A549 (cell line): ENCODE data around the gene KANK2.

ENCODE experiments used
- EP300 ChIP-seq, 2 experiments: fragments of >200 bp; sonication (Bioruptor Twin); formaldehyde crosslinking; IDR thresholded peaks; 2 replicates in 1 of 2; 3 replicates in 1 of 2; pipeline ENCODE4 v1.6.1; 2016 to 2017
- HDAC2 ChIP-seq: fragments of 200-600 bp; sonication (generic); IDR thresholded peaks from 2 replicates; pipeline ENCODE4 v1.6.1; 2016
- POLR2A ChIP-seq: IDR thresholded peaks from 2 replicates; pipeline ENCODE4 v1.6.1; 2012; ENCODE audit warnings: mild to moderate bottlenecking, low read length
- TF ChIP-seq, protein P1 (sequence below): fragments of 150-350 bp; IDR thresholded peaks from 2 replicates; pipeline ENCODE4 v1.6.1; 2014; ENCODE audit warnings: low read depth, mild to moderate bottlenecking, low read length
- TF ChIP-seq, protein P2 (sequence below): fragments of >200 bp; sonication (Bioruptor Twin); formaldehyde crosslinking; IDR thresholded peaks from 3 replicates; pipeline ENCODE4 v1.5.1; 2016

DNA sequence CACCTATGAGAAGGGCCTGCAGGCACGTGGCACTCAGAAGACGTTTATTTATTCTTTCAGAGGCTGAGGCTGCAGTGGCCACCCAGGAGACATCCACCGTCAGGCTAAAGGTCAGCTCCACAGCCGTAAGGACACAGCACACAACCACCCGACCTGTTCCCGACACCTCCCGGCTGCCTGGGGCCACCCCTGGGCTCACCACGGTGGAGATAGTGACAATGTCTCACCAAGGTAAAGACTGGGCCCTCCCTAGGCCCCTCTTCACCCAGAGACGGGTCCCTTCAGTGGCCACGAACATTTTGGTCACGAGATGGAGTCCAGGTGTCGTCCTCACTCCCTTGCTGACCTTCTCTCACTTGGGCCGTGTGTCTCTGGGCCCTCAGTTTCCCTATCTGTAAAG is 74.2 kb downstream of the KANK2 start:
- no peak for TF ChIP-seq HDAC2
- TF ChIP-seq, protein P1, sequence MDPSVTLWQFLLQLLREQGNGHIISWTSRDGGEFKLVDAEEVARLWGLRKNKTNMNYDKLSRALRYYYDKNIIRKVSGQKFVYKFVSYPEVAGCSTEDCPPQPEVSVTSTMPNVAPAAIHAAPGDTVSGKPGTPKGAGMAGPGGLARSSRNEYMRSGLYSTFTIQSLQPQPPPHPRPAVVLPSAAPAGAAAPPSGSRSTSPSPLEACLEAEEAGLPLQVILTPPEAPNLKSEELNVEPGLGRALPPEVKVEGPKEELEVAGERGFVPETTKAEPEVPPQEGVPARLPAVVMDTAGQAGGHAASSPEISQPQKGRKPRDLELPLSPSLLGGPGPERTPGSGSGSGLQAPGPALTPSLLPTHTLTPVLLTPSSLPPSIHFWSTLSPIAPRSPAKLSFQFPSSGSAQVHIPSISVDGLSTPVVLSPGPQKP: no peak
- TF ChIP-seq, protein P2, sequence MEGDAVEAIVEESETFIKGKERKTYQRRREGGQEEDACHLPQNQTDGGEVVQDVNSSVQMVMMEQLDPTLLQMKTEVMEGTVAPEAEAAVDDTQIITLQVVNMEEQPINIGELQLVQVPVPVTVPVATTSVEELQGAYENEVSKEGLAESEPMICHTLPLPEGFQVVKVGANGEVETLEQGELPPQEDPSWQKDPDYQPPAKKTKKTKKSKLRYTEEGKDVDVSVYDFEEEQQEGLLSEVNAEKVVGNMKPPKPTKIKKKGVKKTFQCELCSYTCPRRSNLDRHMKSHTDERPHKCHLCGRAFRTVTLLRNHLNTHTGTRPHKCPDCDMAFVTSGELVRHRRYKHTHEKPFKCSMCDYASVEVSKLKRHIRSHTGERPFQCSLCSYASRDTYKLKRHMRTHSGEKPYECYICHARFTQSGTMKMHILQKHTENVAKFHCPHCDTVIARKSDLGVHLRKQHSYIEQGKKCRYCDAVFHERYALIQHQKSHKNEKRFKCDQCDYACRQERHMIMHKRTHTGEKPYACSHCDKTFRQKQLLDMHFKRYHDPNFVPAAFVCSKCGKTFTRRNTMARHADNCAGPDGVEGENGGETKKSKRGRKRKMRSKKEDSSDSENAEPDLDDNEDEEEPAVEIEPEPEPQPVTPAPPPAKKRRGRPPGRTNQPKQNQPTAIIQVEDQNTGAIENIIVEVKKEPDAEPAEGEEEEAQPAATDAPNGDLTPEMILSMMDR: no peak
- TF ChIP-seq POLR2A: no peak
- no peak for TF ChIP-seq EP300 (IDR thresholded peaks at IDR 0.05)
